ENCODE measurements around the gene DOCK9. TPM values are rescaled to one million over a fixed set of nuclear protein-coding genes. Genes with fewer than 3 reads are reported as not detected.

Gene DOCK9
- total RNA-seq, 4 donors from 2014 or later, result 79.1 to 197 (median 107) TPM

DNA sequence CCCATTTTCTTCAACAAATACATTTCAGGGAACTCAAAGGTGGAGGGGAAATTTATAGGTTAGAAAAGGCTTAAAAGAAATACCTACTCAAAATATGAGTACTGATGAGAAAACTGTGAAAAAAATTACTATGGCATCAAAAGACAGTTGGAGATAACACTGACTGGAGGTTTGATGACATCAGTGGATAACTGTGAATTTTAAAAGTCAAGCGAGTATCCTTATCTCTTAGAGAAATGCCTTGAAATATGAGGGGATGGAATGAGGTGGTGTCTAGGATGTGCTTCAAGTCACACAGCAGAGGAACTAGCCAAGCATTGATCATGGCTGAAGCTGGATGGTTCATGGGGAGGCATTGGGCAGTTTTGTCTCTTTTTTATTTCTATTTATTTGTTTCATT, 198.2 kb downstream of the DOCK9 start:
- intact Hi-C loops (cut with DNase I; ENCODE audit: low total_unique reads), result no loop called here
- H3K9me3 ChIP-seq, result no peaks in the 10 kb centered on the region
- no peaks in the 10 kb centered on the region for H3K4me1 ChIP-seq
- TF ChIP-seq, protein P1, sequence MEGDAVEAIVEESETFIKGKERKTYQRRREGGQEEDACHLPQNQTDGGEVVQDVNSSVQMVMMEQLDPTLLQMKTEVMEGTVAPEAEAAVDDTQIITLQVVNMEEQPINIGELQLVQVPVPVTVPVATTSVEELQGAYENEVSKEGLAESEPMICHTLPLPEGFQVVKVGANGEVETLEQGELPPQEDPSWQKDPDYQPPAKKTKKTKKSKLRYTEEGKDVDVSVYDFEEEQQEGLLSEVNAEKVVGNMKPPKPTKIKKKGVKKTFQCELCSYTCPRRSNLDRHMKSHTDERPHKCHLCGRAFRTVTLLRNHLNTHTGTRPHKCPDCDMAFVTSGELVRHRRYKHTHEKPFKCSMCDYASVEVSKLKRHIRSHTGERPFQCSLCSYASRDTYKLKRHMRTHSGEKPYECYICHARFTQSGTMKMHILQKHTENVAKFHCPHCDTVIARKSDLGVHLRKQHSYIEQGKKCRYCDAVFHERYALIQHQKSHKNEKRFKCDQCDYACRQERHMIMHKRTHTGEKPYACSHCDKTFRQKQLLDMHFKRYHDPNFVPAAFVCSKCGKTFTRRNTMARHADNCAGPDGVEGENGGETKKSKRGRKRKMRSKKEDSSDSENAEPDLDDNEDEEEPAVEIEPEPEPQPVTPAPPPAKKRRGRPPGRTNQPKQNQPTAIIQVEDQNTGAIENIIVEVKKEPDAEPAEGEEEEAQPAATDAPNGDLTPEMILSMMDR (IDR thresholded peaks at IDR 0.05), result no peak
- no peak for TF ChIP-seq POLR2A (IDR thresholded peaks at IDR 0.05)
- H3K4me3 ChIP-seq, result no peak overlapping the region
- no peak overlapping the region for H3K27ac ChIP-seq
- no peak for DNase-seq
- no peaks in the 10 kb centered on the region for H3K36me3 ChIP-seq
- no peaks in the 10 kb centered on the region for H3K27me3 ChIP-seq

DNA sequence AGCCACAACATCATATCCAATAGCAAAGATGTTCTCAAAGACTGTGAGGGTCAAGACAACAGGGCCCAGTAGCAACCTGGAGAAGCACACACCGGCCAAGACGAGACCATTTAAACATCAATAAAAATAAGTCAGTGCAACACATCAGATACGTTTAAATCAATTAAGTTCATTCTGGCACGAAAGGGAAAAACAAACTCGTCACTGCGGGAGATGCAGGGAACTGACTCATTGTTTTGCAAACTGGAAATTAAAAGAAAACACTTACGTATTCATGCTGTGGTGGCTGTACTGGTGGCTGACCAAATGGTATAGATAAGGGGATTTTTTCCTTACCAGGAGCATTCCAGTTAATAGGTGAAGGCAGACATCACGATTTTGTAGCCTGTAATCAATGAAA, 199.1 kb downstream of the DOCK9 start:
- TF ChIP-seq POLR2A (IDR thresholded peaks at IDR 0.05), result no peak
- TF ChIP-seq, protein P1 (IDR thresholded peaks at IDR 0.05), result no peak
- intact Hi-C loops (cut with DNase I; ENCODE audit: low total_unique reads), result no loop called here
- Histone ChIP-seq H3K4me3 (no peak overlapping the region), H3K9me3 (no peaks in the 10 kb centered on the region), H3K27ac (no peak overlapping the region), H3K27me3 (no peaks in the 10 kb centered on the region), H3K4me1 (no peaks in the 10 kb centered on the region), H3K36me3 (no peaks in the 10 kb centered on the region)
- DNase-seq, result no peak

DNA sequence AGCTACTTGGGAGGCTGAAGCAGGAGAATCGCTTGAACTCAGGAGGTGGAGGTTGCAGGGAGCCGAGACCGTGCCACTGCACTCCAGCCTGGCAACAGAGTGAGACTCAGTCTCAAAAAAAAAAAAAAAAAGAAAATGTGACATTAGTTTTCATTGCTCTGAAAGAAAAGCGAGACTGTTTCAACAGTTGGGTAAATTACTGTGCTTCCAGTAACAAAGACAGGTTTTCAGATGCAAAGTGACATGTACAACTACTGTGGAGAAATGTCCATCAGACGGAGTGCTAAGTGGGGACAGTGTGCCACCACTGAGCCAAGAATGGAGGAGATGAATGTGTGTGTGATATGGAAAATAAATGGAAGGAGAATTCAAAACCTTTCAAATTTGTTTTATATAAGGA, 201.2 kb downstream of the DOCK9 start:
- Histone ChIP-seq H3K36me3 (no peaks in the 10 kb centered on the region), H3K9me3 (no peaks in the 10 kb centered on the region), H3K27ac (no peak overlapping the region), H3K27me3 (no peaks in the 10 kb centered on the region), H3K4me1 (no peaks in the 10 kb centered on the region), H3K4me3 (no peak overlapping the region)
- no peak for DNase-seq
- intact Hi-C loops (cut with DNase I; ENCODE audit: low total_unique reads), result no loop called here
- no peak for TF ChIP-seq POLR2A (IDR thresholded peaks at IDR 0.05)
- TF ChIP-seq, protein P1 (IDR thresholded peaks at IDR 0.05), result no peak

DNA sequence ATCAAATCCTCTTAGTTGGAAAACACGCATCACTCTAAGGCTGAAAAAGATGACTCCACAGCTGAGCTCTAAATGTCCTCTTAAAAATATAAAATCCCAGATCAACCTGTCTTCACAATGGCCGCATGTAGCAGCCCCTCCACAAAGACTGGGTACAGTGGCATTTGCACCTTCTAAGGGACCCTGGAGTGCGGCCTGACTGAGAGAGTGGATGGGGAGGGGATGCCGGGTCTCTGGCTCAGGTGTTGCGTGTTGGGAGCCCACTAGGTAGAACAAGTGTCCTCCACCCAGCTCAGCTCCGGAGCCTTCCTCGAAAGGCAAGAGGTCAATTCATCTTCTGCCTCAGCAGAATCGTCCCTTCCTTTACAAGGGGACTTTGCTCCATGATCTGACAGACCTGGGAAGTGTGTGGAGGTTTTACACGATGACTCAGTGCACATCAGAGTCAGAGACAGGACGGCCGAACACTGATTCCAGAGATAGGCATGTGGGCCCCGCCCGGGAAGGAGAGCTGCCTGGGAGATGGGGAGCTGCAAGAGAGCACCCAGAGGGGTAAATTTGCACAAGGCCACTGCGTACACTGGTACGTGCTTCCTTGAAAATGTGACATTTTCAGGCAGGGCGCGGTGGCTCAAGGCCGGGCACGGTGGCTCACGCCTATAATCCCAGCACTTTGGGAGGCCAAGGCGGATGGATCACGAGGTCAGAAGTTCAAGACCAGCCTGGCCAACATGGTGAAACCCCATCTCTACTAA, 201.8 kb downstream of the DOCK9 start:
- no peak for TF ChIP-seq POLR2A (IDR thresholded peaks at IDR 0.05)
- TF ChIP-seq, protein P1 (IDR thresholded peaks at IDR 0.05), result no peak
- Histone ChIP-seq H3K9me3 (no peaks in the 10 kb centered on the region), H3K4me1 (no peaks in the 10 kb centered on the region), H3K4me3 (no peak overlapping the region), H3K36me3 (no peaks in the 10 kb centered on the region), H3K27ac (no peak overlapping the region), H3K27me3 (no peaks in the 10 kb centered on the region)
- no peak for DNase-seq
- intact Hi-C loops (cut with DNase I; ENCODE audit: low total_unique reads), result no loop called here

DNA sequence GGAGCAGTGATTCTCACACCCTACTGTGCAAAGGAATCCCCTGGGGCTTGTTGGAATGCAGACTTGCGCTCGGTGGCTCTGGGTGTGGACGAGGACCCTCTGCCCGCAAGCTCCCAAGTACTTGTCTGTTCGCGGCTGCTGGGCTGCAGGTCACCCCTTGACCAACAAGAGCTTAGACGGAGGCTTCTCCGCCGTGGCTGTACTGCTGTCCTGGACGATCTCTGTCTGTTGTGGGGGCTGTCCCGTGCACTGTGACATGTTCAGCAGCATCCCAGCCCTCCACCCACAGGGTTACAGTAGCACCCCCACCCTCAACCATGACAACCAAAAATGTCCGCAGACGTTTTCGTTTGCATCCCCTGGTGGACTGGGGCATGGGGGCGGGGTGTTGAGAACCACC, 202.5 kb downstream of the DOCK9 start:
- Histone ChIP-seq H3K4me3 (no peak overlapping the region), H3K36me3 (no peaks in the 10 kb centered on the region), H3K27ac (no peak overlapping the region), H3K27me3 (no peaks in the 10 kb centered on the region), H3K9me3 (no peaks in the 10 kb centered on the region), H3K4me1 (no peaks in the 10 kb centered on the region)
- intact Hi-C loops (cut with DNase I; ENCODE audit: low total_unique reads), result no loop called here
- TF ChIP-seq, protein P1 (IDR thresholded peaks at IDR 0.05), result no peak
- TF ChIP-seq POLR2A (IDR thresholded peaks at IDR 0.05), result no peak
- no peak for DNase-seq

Data from uterus (tissue), 4 donors.